PC-3 (cell line): ENCODE data around the gene SIAH2.

Experiments
- CTCF ChIP-seq: fragments of 300-600 bp; sonication (generic); conservative IDR thresholded peaks from 2 replicates; pipeline ENCODE4 v1.5.1; 2017; ENCODE audit warnings: antibody characterized with exemption, low read depth, mild to moderate bottlenecking, low read length
- EZH2 ChIP-seq: fragments of 300-600 bp; sonication (generic); IDR thresholded peaks from one replicate; pipeline ENCODE4 v1.6.1; 2017; ENCODE audit warnings: antibody characterized with exemption, mild to moderate bottlenecking, low read length; ENCODE audit not compliant: unreplicated experiment
- EZH2phosphoT487 ChIP-seq: fragments of 300-600 bp; sonication (generic); IDR thresholded peaks from 2 replicates; pipeline ENCODE4 v1.6.1; 2018; ENCODE audit warnings: mild to moderate bottlenecking, antibody characterized with exemption, low read length, borderline replicate concordance

DNA sequence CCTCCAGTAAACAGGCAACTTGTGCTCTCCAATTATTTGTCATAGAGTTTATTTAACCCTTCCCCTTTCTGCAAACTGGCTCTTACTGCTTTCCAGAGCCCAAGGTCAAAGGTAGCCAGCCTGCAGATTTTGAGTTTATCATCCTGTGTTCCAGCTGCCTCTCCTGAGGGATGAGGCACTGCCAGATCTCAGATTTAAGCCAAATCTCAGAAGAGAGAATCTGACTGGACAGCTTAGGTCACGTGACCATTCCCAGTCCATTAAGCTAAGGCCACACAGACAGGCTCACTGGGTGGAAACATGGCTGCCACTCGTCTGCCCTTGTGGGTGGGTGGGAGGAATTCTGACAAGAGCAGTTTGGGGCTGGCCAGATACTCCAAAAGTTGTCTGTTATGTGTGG lies 8.6 kb upstream of the SIAH2 start:
- TF ChIP-seq EZH2 (no peak), CTCF (no peak), EZH2phosphoT487 (no peak)
